ENCODE results near the gene TFAP2E.
"Not testable (repeated sequence)": the region's sequence is repeated elsewhere in the genome, so short reads cannot be mapped to it uniquely, and the experiment has no call there.

Gene TFAP2E

DNA sequence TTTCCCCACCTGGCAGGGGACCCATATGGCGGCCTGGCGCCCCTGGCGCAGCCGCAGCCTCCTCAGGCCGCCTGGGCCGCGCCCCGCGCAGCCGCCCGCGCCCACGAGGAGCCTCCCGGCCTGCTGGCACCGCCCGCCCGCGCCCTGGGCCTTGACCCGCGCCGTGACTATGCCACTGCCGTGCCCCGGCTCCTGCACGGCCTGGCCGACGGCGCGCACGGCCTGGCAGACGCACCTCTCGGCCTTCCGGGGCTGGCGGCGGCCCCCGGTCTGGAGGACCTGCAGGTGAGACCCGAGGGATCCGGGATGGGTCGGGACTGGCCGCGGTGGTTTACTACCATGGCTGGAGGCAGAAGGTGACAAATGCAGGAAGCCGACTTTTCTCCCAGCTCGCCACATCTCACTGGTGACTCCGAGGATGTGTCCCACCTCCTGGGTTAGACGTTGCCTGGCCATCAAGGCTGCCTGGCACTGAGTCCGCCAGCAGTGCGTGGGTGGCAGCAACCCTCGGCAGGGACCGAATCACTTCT is 1.1 kb downstream of the TFAP2E start:
- DNase-seq (ENCODE audit: low spot score): no peak

DNA sequence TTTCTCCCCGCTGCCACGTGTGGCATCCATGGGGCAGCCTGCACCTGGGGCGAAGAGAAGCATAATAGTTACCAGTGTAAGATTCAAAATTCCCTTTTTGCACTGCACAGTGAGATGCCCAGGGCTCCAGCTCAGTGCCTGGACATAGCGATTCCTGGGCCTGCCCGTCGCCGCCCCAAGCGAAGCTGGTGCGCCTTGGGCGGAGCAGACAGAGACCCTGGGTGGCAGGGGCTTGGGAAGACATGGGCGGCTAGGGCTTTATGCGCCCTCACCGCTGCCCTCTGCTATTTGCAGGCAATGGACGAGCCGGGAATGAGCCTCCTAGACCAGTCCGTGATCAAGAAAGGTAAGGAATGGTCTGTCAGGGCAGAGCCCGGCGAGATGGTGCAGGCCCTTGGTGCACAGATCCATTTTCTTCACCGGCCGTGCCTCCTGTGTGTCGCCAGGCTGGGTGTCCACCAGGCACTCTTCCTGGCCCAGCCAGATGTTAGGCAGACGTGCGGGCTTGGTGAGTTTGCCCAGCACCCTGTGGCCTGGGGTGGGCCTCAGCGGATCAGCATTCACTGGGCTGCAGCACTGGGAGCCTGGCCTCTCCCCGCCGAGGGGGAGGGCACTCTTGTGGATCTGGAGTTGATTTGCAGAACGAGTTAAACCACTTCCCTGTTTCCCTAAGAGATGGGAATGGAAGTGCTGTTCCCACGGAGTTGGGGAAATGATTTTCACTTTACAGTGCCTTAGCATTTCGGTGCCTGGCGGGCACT is 1.7 kb downstream of the TFAP2E start:
- DNase-seq (ENCODE audit: low spot score): no peak

DNA sequence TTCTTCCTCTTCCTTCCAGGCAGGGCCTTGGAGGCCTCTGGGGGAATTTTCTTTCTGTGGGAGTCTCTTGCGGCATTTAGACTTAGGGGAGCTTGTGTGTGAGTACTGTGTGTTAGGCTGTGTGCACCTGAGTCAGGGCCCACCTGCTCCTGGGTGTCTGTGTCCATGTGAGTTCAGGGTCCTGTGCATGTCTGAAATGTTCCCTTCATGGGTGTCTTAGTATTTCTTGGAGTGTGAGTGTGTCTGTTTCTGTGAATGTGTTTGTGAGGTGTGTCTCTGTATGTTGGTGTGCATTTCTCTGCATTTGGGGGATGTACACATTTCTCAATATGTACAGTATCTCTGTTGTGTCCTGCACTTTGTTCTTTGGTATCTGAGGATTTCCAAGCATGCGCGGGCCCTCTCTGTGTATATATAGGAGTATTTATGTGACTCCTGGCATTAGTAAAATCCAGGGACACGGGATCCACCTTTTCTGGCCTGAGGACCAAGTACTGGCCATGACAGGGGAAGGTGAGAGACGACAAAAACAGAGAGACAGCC is 2.4 kb downstream of the TFAP2E start:
- no peak for DNase-seq (ENCODE audit: low spot score)

DNA sequence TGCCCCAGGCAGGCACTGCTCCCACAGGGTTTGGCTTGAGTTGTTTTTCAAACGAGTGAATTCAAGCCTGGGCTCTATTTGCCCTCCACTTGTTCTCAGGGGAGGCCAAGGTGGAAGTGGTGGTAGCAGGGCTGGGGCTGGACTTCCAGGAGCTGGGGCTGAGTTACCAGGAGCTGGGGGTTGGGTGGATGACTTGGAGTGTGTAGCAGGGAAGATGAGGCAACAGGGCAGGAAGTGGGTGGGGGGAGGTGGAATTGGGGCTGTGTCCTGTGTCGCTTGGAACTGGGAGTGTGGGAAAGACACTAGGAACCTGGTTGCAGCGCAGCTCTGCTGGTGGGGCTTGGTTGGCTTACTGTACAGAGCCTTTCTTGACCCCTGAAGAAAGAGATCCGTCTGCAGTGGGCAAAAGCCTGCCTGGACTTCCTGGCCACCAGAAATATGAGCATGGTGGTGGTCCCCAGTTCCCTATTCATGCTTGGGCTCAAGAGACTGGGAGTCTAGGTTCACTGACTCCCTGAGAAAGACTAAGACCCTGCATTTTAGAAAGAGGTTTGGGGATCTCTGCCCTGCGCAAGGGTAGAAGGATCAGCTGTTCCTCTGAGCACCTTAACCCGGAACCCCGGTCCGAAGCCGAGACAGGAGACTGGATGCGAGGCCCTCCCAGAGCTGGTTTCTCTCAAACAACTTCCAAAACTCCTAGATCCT is 3.1 kb downstream of the TFAP2E start:
- no peak for DNase-seq (ENCODE audit: low spot score)

DNA sequence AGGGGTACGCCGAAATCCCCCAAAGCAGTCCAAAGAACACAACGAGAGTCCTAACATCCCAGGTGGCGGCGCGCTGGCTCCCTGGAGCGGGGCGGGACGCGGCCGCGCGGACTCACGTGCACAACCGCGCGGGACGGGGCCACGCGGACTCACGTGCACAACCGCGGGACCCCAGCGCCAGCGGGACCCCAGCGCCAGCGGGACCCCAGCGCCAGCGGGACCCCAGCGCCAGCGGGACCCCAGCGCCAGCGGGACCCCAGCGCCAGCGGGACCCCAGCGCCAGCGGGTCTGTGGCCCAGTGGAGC is 3.6 kb downstream of the TFAP2E start:
- not testable (repeated sequence) for DNase-seq (ENCODE audit: low spot score)

DNA sequence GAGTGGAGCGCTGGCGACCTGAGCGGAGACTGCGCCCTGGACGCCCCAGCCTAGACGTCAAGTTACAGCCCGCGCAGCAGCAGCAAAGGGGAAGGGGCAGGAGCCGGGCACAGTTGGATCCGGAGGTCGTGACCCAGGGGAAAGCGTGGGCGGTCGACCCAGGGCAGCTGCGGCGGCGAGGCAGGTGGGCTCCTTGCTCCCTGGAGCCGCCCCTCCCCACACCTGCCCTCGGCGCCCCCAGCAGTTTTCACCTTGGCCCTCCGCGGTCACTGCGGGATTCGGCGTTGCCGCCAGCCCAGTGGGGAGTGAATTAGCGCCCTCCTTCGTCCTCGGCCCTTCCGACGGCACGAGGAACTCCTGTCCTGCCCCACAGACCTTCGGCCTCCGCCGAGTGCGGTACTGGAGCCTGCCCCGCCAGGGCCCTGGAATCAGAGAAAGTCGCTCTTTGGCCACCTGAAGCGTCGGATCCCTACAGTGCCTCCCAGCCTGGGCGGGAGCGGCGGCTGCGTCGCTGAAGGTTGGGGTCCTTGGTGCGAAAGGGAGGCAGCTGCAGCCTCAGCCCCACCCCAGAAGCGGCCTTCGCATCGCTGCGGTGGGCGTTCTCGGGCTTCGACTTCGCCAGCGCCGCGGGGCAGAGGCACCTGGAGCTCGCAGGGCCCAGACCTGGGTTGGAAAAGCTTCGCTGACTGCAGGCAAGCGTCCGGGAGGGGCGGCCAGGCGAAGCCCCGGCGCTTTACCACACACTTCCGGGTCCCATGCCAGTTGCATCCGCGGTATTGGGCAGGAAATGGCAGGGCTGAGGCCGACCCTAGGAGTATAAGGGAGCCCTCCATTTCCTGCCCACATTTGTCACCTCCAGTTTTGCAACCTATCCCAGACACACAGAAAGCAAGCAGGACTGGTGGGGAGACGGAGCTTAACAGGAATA is 4.2 kb downstream of the TFAP2E start:
- no peak for DNase-seq (ENCODE audit: low spot score)

DNA sequence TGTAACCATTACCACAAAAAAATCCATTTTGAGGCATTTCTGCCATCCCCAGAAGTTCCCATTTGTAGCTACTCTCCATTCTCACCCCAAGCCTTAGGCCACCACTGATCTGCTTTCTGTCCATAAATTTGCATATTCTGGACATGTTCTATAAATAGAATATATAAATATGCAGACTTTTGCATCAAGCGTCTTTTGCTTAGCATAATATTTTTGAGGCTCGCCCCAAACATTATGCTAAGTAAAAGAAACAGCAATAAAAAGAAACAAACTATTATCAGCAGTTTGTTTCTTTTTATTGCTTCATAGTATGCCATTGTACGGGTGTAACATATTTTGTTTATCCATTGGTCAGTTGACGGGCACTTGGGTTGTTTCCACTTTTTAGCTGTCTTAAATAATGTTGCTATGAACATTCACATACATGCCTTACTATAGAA is 7.9 kb downstream of the TFAP2E start:
- no peak for DNase-seq (ENCODE audit: low spot score)

DNA sequence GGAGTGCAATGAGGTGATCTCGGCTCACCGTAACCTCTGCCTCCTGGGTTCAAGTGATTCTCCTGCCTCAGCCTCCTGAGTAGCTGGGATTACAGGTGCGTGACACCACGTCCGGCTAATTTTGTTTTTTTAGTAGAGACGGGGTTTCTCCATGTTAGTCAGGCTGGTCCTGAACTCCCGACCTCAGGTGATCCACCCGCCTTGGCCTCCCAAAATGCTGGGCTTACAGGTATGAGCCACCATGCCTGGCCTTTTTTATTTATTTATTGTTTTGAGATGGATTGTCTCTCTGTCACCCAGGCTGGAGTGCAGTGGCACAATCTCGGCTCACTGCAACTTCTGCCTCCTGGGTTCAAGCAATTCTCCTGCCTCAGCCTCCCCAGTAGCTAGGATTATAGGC is 8.5 kb downstream of the TFAP2E start:
- DNase-seq (ENCODE audit: low spot score): not testable (repeated sequence)

DNA sequence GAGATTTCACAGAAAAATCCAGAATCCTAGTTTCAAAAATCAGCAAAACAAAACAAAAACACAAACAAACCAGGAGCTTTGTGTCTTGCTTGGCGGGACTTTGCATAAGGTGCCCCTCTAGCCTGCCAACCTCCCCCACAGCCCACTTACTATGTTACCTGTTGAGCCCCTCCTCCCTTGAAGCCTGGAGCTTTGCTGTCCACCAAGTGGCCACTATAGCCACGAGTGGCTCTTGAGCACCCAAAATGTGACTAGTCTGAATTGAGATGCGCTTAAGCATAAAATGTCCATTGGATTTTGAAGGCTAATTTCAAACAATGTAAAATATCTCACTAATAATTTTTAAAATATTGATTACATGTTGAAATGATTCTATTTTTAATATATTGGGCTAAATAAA is 12.2 kb downstream of the TFAP2E start:
- DNase-seq (ENCODE audit: low spot score): no peak

DNA sequence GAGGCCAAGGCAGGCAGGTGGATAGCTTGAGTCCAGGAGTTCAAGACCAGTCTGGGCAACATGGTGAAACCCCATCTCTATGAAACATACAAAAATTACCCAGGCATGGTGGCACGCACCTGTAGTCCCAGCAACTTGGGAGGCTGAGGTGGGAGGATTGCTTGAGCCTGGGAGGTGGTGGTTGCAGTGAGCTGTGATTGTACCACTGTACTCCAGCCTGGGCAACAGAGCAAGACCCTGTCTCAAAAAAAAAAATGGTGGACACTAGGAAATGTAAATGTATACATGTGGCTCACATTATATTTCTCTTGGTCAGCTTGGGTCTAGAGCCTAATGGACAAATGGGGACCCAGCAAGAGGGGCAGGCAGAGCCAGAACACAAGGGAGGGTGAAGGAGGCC is 12.7 kb downstream of the TFAP2E start:
- DNase-seq (ENCODE audit: low spot score): not testable (repeated sequence)

DNA sequence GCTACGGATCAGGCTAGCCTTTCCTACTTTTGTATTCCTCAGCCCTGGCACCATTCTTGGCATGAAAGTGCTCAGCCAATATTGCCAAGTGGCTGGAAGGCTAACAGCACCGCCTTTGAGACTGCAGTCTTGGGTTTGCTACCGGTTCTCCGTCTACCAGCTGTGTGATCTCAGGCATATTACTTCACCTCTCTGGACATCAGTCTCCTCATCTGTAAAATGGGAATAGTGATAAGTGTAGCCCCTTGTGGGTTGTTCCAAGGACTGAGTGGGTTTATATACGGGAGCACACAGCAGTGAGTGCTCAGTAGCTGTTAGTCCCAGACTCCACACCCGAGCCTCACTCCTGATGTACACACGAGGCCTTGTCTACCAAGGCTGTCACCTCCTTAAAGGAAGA is 13.7 kb downstream of the TFAP2E start:
- DNase-seq (ENCODE audit: low spot score): no peak

DNA sequence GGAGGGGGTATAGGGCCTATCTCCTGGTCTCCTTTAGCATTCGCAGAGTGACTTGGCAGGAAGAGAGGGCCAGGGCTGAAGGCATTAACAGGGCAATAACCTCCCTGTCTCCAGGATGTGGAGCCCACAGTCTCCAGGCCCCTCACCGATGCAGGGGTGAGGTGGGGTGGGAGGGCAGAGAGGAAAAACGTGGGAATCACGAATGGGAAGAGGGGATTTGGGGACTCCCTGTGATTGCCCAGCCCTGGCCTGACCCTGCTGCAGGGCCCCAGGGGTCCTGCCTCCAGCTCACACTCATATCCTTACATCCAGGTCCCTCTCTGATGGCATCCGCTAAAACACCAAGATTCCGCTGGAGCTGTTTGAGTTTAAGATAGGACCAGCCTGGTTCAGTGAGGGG is 14.6 kb downstream of the TFAP2E start:
- DNase-seq (ENCODE audit: low spot score): no peak

DNA sequence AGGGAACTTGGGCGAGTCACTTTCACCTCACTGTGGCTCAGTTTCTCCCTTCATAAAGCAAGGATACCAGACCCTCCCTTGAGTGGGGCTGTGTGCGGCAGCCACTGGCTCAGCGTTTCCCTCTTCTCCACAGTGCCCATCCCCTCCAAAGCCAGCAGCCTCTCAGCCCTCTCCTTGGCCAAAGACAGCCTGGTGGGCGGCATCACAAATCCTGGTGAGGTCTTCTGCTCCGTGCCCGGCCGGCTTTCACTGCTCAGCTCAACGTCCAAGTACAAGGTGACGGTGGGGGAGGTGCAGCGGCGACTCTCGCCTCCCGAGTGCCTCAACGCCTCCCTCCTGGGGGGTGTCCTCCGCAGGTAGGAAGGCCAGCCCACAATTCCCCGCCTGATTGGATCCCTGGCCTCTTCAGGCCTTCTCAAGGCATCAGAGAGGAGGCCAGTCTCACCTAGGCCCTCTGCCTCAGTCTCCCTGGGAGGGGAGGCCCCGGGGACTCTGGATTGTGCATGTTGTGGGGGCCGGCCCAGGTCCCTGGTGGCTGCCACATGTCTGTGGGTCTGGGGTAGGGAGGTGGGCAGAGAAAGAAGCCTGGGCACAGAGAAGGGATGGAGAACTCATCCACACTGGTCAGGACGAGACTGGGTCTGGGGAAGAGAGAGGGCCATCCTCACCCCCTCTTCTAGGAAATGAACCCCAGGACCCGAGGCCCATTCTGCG is 15.2 kb downstream of the TFAP2E start:
- DNase-seq (ENCODE audit: low spot score): no peak

DNA sequence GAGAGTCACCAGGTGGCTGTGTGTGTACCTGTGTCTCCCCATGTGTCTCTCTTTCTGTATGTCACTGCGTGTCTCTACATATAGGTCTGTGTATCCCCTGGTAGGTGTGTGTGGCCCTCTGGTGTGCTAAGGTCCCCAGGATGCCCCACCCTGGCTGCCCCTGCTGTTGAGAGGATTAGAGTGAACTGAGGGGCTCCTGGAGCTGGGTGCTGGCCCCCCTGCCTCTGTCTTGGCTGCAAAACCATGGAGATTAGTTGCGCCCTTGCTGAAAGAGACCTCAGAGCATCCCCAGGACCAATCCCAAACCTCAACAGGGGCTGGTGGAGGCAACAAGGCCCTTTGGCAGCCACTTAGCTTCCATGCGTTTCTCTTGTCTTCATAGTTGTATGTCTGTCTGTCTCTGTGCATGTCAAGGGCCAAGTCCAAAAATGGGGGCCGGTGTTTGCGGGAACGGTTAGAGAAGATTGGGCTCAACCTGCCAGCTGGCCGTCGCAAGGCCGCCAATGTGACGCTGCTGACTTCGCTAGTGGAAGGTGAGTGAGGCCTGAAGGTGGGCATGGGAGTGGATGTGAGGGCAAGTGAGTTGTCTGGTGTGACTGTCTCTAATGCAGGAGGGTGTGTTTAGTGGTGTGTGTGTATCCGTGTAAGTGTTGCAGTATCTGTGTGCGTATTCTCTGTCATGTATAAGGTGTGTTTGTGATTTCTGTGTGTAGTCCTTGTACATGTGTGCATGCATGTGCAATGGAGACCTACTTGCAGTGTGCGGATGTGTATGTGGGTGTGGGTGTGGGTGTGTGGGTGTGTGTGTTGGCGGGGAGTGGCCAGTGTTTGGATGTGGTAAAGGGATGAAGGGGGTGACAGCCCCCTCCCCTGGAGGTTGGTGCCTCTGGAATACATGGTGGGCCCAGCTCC is 16.7 kb downstream of the TFAP2E start:
- no peak for DNase-seq (ENCODE audit: low spot score)

DNA sequence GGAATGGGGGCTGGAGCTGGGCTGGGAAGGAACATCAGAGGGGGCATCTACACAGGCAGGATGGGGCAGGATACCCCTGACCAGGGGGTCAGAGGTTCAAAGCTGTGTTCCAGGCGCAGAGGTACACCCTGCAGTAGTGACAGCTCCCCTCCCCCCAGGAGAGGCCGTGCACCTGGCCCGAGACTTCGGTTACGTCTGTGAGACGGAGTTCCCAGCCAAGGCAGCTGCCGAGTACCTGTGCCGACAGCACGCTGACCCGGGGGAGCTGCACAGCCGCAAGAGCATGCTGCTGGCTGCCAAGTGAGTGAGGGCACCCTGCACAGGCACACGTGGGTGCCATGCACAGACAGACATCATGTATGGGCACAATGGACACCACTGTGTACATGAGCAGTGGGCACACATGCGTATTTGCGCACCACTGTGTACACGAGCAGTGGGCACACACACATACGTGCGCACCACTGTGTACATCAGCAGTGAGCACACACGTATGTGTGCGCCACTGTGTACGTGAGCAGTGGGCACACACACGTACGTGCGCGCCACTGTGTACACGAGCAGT is 17.4 kb downstream of the TFAP2E start:
- DNase-seq (ENCODE audit: low spot score): no peak

DNA sequence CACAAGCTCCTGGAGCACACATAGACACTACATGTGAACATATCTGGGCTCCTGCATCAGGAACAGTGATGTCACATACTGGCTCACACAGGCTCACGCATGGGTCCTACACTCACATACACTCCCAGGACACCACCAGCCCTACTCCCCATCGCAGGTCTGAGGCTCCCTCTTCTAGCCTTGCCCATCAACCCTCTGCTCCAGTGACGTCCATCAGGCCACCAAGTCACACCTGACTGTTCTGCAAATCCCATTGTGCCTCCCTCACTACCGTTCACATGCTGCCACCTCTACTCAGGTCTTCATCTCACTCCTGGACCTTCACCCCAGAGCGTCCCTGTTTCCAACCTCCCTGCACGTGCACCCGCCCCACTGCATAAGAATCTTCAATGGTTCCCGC is 18.1 kb downstream of the TFAP2E start:
- no peak for DNase-seq (ENCODE audit: low spot score)

DNA sequence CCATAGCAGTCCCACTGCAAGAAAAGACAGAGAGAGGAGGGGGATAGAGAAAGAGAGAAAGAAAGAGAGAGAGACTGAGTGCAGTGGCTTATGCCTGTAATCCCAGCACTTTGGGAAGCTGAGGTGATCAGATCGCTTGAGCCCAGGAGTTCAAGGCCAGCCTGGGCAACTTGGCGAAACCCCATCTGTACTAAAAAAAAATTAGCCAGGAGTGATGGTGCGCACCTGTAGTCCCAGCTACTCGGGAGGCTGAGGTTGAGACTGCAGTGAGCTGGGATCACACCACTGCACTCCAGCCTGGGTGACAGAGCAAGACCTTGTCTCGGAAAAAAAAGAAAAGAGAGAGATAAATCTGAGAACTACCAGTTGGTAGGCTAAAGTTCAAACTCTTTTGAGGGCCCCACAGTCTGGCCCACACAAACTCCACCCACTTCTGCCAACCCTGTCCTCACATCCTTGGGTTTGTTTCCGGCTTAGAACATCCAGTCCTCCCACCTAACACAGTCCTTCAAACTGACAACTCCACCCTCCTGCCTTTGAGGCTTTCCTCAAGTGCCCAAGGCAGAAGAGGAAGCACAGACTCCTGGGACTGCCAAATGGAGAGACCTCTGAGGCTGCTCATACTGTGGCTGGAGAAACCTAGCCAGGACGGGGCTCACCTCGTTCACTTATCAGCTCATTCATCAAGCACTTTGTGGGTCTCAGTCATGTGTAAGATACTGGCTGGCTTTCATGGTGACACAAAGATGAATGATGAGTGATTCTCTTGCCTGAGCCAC is 20.1 kb downstream of the TFAP2E start:
- DNase-seq (ENCODE audit: low spot score): no peak

DNA sequence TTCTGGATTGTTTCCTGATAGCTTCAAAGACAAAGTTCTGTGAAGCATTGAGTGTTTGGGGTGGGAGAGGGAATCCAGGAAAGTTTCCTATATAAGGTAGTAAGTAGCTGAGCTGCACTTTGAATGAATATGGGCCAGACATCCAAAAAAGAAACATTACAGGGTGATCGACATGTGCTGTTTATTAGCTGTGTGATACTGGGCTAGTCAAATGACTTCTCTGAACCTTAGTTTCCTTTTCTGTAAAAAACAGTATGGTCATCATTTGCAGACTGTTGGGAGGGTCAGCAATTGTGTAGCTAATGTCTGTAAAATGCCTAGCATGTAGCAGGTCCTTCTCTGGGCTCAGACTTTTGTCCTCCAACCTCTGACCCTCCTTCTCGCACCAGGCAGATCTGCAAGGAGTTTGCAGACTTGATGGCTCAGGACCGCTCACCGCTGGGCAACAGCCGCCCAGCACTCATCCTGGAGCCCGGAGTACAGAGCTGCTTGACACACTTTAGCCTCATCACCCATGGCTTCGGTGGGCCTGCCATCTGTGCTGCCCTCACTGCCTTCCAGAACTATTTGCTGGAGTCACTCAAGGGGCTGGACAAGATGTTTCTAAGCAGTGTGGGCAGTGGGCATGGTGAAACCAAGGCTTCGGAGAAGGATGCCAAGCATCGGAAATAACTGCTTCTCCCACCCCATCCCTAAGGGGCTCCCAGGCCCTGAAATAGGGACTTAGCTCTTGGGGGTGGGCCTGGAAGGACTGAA is 21.1 kb downstream of the TFAP2E start:
- no peak for DNase-seq (ENCODE audit: low spot score)

DNA sequence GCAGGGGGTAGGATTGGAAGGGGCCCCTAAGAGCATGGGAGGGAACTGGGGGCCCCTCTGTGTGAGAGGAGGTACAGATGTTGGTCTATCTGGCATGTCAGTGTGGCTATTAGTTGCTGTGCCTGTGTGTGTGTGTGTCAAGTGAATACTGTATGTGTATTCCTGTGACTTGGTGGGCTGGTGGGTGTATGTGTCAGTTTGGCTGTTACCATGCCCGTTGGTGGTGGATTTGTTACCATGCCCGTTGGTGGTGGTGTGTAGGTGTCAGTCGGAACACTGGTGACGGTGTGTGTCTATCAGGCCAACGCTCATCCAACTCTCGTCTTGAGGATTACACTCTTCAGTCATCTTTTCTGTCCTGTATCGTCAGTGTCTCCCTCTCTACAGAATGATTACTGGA is 22.6 kb downstream of the TFAP2E start:
- DNase-seq (ENCODE audit: low spot score): peak; percentile 43
